PC-3 (cell line): ENCODE measurements around the gene MID2.

Source experiments
- EZH2 ChIP-seq: fragments of 300-600 bp; sonication (generic); IDR thresholded peaks from one replicate; pipeline ENCODE4 v1.6.1; 2017; ENCODE audit warnings: antibody characterized with exemption, mild to moderate bottlenecking, low read length; ENCODE audit not compliant: unreplicated experiment
- EZH2phosphoT487 ChIP-seq: fragments of 300-600 bp; sonication (generic); IDR thresholded peaks from 2 replicates; pipeline ENCODE4 v1.6.1; 2018; ENCODE audit warnings: mild to moderate bottlenecking, antibody characterized with exemption, low read length, borderline replicate concordance
- TF ChIP-seq, protein P1 (sequence below): fragments of 300-600 bp; sonication (generic); conservative IDR thresholded peaks from 2 replicates; pipeline ENCODE4 v1.5.1; 2017; ENCODE audit warnings: antibody characterized with exemption, low read depth, mild to moderate bottlenecking, low read length

DNA sequence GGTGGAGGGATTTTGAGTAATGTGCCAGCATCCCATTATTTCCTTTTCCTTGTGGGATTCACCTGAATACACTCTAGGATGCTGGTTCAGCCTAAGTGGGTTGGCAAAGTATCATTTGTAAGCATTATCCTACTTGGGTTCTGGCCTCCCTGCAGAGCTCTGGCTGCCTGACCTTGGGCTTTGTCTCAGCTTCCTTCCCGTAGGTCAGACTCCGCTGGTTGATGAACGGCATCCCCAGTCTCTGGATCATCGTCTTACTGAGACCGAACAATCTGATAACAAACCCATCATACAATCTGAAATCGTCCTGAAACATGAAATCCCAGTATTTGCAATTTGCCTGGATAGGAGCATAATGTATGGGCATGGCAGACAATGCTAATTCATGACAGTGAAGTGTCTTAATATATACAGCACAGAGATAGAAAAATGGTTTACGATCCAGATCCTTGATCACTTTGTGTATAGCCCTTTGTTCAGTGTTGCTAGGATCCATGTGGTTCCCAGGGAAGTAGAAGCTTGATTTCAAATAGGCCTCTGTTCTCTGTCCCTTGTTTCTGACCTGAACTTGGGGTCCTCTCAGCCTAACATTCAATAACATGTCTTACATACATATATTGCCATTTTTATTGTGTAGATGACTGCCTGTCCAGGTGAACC, 5.5 kb downstream of the MID2 start:
- TF ChIP-seq, protein P1, sequence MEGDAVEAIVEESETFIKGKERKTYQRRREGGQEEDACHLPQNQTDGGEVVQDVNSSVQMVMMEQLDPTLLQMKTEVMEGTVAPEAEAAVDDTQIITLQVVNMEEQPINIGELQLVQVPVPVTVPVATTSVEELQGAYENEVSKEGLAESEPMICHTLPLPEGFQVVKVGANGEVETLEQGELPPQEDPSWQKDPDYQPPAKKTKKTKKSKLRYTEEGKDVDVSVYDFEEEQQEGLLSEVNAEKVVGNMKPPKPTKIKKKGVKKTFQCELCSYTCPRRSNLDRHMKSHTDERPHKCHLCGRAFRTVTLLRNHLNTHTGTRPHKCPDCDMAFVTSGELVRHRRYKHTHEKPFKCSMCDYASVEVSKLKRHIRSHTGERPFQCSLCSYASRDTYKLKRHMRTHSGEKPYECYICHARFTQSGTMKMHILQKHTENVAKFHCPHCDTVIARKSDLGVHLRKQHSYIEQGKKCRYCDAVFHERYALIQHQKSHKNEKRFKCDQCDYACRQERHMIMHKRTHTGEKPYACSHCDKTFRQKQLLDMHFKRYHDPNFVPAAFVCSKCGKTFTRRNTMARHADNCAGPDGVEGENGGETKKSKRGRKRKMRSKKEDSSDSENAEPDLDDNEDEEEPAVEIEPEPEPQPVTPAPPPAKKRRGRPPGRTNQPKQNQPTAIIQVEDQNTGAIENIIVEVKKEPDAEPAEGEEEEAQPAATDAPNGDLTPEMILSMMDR, result no peak
- TF ChIP-seq EZH2 (no peak), EZH2phosphoT487 (no peak)
